Measurements from ENCODE around the gene RFX3. TPM values are rescaled to one million over a fixed set of nuclear protein-coding genes. Genes with fewer than 3 reads are reported as not detected.

Gene RFX3
- total and polyA plus RNA-seq, 2 of the 13 experiments (the other 11 are each of a cell fraction or from before 2014, with no cell fraction given): 2.7 to 5.3 TPM

DNA sequence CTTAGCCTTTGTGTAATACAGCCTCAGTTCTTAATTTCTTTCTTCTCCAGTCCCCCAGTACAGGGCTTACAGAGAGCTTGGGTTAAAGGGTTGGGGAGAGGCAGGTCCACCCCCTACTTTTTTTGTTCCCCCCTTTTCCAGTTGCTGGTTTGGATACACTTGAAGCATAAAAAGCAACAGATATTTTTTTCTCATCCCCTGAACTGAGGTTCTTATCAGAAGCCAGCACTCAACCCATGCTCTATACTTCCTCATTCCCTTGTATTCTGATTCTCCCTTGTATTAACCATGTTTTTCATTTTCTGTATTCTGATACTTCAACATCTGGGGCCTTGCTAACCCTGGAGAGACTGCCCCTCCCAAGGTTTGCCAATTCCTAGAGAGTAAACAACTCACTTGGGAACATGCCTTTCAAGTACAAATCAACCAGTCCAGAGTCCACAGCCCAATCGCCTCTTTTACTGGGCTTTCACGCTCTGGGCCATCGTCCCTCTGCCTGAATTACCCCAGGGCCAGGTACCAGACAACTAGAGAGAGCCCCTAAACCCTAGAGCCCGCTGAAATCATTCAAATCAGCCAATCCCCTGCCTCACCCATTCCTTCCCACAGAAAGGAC lies 348.5 kb downstream of the RFX3 start (continued):
- no peak for TF ChIP-seq RELA (CRISPR knock-in tag; IDR thresholded peaks at IDR 0.05)
- TF ChIP-seq ZNF274 (CRISPR knock-in tag; IDR thresholded peaks at IDR 0.05): no peak
- no peak for TF ChIP-seq SRSF9 (IDR thresholded peaks at IDR 0.05; ENCODE audit: borderline replicate concordance, insufficient read depth, low read depth, low read length, poor library complexity, severe bottlenecking)
- TF ChIP-seq GATAD1 (CRISPR knock-in tag; IDR thresholded peaks at IDR 0.05): 0 out of 2 replicates have a peak, but pooled peaks have one; percentile 35
- TF ChIP-seq PRPF4 (IDR thresholded peaks at IDR 0.05; ENCODE audit: low read depth, low read length, poor library complexity, severe bottlenecking): no peak
- peak; percentile 67 for TF ChIP-seq RXRB (CRISPR knock-in tag; IDR thresholded peaks at IDR 0.05; ENCODE audit: borderline replicate concordance)
- TF ChIP-seq ATF7-NPFF (CRISPR knock-in tag; IDR thresholded peaks at IDR 0.05; ENCODE audit: low read depth): no peak
- TF ChIP-seq SP1 (IDR thresholded peaks at IDR 0.05): no peak
- no peak for TF ChIP-seq SP1 (CRISPR knock-in tag; IDR thresholded peaks at IDR 0.05)
- no peak for TF ChIP-seq NBN (conservative IDR thresholded peaks at IDR 0.05)
- no peak for TF ChIP-seq ZBTB21 (CRISPR knock-in tag; IDR thresholded peaks at IDR 0.05)
- TF ChIP-seq EZH2 (conservative IDR thresholded peaks at IDR 0.05; ENCODE audit: low read depth, low read length): no peak
- TF ChIP-seq MTF1 (CRISPR knock-in tag; IDR thresholded peaks at IDR 0.05): no peak
- TF ChIP-seq, protein P1, sequence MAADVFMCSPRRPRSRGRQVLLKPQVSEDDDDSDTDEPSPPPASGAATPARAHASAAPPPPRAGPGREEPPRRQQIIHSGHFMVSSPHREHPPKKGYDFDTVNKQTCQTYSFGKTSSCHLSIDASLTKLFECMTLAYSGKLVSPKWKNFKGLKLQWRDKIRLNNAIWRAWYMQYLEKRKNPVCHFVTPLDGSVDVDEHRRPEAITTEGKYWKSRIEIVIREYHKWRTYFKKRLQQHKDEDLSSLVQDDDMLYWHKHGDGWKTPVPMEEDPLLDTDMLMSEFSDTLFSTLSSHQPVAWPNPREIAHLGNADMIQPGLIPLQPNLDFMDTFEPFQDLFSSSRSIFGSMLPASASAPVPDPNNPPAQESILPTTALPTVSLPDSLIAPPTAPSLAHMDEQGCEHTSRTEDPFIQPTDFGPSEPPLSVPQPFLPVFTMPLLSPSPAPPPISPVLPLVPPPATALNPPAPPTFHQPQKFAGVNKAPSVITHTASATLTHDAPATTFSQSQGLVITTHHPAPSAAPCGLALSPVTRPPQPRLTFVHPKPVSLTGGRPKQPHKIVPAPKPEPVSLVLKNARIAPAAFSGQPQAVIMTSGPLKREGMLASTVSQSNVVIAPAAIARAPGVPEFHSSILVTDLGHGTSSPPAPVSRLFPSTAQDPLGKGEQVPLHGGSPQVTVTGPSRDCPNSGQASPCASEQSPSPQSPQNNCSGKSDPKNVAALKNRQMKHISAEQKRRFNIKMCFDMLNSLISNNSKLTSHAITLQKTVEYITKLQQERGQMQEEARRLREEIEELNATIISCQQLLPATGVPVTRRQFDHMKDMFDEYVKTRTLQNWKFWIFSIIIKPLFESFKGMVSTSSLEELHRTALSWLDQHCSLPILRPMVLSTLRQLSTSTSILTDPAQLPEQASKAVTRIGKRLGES (CRISPR knock-in tag; IDR thresholded peaks at IDR 0.05; ENCODE audit: borderline replicate concordance): no peak
- no peak for TF ChIP-seq JARID2 (CRISPR knock-in tag; IDR thresholded peaks at IDR 0.05; ENCODE audit: insufficient replicate concordance)
- TF ChIP-seq KLF6 (CRISPR knock-in tag; IDR thresholded peaks at IDR 0.05): no peak
- no peak for TF ChIP-seq PLRG1 (conservative IDR thresholded peaks at IDR 0.05)
- no peak for TF ChIP-seq PCBP1 (IDR thresholded peaks at IDR 0.05; ENCODE audit: borderline replicate concordance, low read depth, low read length)
- TF ChIP-seq RFXAP (CRISPR knock-in tag; IDR thresholded peaks at IDR 0.05; ENCODE audit: borderline replicate concordance): no peak
- no peak for TF ChIP-seq ZNF34 (CRISPR knock-in tag; IDR thresholded peaks at IDR 0.05; ENCODE audit: borderline replicate concordance)
- TF ChIP-seq KLF12 (CRISPR knock-in tag; IDR thresholded peaks at IDR 0.05; ENCODE audit: borderline replicate concordance): no peak
- TF ChIP-seq, protein P2, sequence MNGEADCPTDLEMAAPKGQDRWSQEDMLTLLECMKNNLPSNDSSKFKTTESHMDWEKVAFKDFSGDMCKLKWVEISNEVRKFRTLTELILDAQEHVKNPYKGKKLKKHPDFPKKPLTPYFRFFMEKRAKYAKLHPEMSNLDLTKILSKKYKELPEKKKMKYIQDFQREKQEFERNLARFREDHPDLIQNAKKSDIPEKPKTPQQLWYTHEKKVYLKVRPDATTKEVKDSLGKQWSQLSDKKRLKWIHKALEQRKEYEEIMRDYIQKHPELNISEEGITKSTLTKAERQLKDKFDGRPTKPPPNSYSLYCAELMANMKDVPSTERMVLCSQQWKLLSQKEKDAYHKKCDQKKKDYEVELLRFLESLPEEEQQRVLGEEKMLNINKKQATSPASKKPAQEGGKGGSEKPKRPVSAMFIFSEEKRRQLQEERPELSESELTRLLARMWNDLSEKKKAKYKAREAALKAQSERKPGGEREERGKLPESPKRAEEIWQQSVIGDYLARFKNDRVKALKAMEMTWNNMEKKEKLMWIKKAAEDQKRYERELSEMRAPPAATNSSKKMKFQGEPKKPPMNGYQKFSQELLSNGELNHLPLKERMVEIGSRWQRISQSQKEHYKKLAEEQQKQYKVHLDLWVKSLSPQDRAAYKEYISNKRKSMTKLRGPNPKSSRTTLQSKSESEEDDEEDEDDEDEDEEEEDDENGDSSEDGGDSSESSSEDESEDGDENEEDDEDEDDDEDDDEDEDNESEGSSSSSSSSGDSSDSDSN (CRISPR knock-in tag; IDR thresholded peaks at IDR 0.05): no peak
- no peak for TF ChIP-seq ONECUT2 (CRISPR knock-in tag; IDR thresholded peaks at IDR 0.05)
- no peak for TF ChIP-seq GZF1 (CRISPR knock-in tag; IDR thresholded peaks at IDR 0.05)
- TF ChIP-seq ZNF746 (CRISPR knock-in tag; IDR thresholded peaks at IDR 0.05): no peak
- no peak for TF ChIP-seq ZNF546 (CRISPR knock-in tag; conservative IDR thresholded peaks at IDR 0.05)
- TF ChIP-seq NCOR1 (IDR thresholded peaks at IDR 0.05; ENCODE audit: borderline replicate concordance, low read length): peak; percentile 90; the same call in 1 of the 2 replicates
- no peak for TF ChIP-seq KDM3A (CRISPR knock-in tag; IDR thresholded peaks at IDR 0.05; ENCODE audit: low read depth)
- no peak for TF ChIP-seq XRCC5 (optimal IDR thresholded peaks at IDR 0.05; ENCODE audit: low read length)
- TF ChIP-seq HMG20B (CRISPR knock-in tag; conservative IDR thresholded peaks at IDR 0.05): 0 out of 2 replicates have a peak, but pooled peaks have one; percentile 48

All from HepG2 (cell line).